Panc1 (cell line): ENCODE data around the gene TAS2R42. TPM values are rescaled to one million over a fixed set of nuclear protein-coding genes. Genes with fewer than 3 reads are reported as not detected.

Experiments used
- ATAC-seq: fragments of 200-7000 bp; cut with Tn5 transposase; 2 replicates; pipeline ENCODE4 v1.9.1; 2020; ENCODE audit warnings: mild to moderate bottlenecking, moderate library complexity
- BruUV-seq: library from RNA; stranded (reverse); fragments of 400-500 nt; replicated peaks from 2 replicates; lab custom pipeline; 2021; lab: Mats Ljungman, UMichigan
- CTCF ChIA-PET: fragments of 300-600 bp; sonication (Branson Sonifier 250); formaldehyde crosslinking; loops from one replicate; lab custom pipeline; 2022; ENCODE audit warnings: antibody characterized with exemption; lab: Charles Lee
- POLR2A ChIA-PET: fragments of 300-600 bp; sonication (Branson Sonifier 250); formaldehyde crosslinking; loops from one replicate; lab custom pipeline; 2022; ENCODE audit warnings: antibody characterized with exemption; lab: Charles Lee
- DNase-seq: peaks from one replicate; pipeline ENCODE4 v3.0.0-alpha.2; 2010; ENCODE audit warnings: low read depth, low spot score
- H3K27ac ChIP-seq: 2 replicates; pipeline ENCODE4 v1.5.1; 2011; ENCODE audit warnings: mild to moderate bottlenecking, low read length, inconsistent platforms
- H3K27me3 ChIP-seq: fragments of 200-500 bp; sonication (Bioruptor generic); 2 replicates; pipeline ENCODE4 v1.6.0; 2014; ENCODE audit warnings: low read length, inconsistent platforms; ENCODE audit not compliant: control insufficient read depth, insufficient read depth
- H3K36me3 ChIP-seq: fragments of 200-500 bp; sonication (Bioruptor generic); 2 replicates; pipeline ENCODE4 v1.5.1; 2014; ENCODE audit warnings: inconsistent platforms, mild to moderate bottlenecking, low read length, moderate library complexity; ENCODE audit not compliant: control insufficient read depth, insufficient read depth
- H3K4me1 ChIP-seq: 2 replicates; pipeline ENCODE4 v1.5.1; 2011; ENCODE audit warnings: inconsistent platforms, mild to moderate bottlenecking, low read length, moderate library complexity; ENCODE audit not compliant: control insufficient read depth, insufficient read depth
- H3K4me3 ChIP-seq, 2 experiments: 2 replicates each; pipeline ENCODE4 v1.5.1; 2011 to 2012; ENCODE audit warnings: low read depth in 2 of 2, low read length in 2 of 2, mild to moderate bottlenecking in 2 of 2, inconsistent platforms in 1 of 2, moderate library complexity in 1 of 2
- H3K9me3 ChIP-seq: fragments of 200-500 bp; sonication (Bioruptor generic); 2 replicates; pipeline ENCODE4 v1.5.1; 2014; ENCODE audit warnings: low read depth, mild to moderate bottlenecking, inconsistent platforms, low read length, moderate library complexity; ENCODE audit not compliant: control insufficient read depth, insufficient read depth
- POLR2AphosphoS5 ChIP-seq: IDR thresholded peaks from 2 replicates; pipeline ENCODE4 v1.6.1; 2012; ENCODE audit warnings: mild to moderate bottlenecking, low read depth, low read length, moderate library complexity
- REST ChIP-seq, 2 experiments: IDR thresholded peaks; 2 replicates each; pipeline ENCODE4 v1.6.1; 2011 to 2012; ENCODE audit warnings: low read depth in 2 of 2, control low read depth in 1 of 2, low read length in 1 of 2, mild to moderate bottlenecking in 1 of 2, moderate library complexity in 1 of 2; ENCODE audit not compliant: insufficient read depth in 1 of 2
- SIN3A ChIP-seq: IDR thresholded peaks from 2 replicates; pipeline ENCODE4 v1.6.1; 2012; ENCODE audit warnings: low read depth, mild to moderate bottlenecking, low read length, moderate library complexity, borderline replicate concordance; ENCODE audit not compliant: insufficient read depth
- TCF7L2 ChIP-seq: IDR thresholded peaks from 2 replicates; pipeline ENCODE4 v1.6.1; 2011; ENCODE audit warnings: mild to moderate bottlenecking, low read depth, low read length, inconsistent platforms
- in situ Hi-C: cut with HindIII; loops from 2 replicates; pipeline ENCODE4 v1.10.0; 2016; ENCODE audit warnings: low sequenced_read_pairs, low pct_unique_long_range_greater_than_20kb
- intact Hi-C: fragments of 100-400 bp; cut with micrococcal nuclease; formaldehyde crosslinking; loops from one replicate; pipeline ENCODE4 v1.10.0; 2022; ENCODE audit not compliant: unreplicated experiment
- total RNA-seq: library from RNA; stranded (reverse); gene quantifications from one replicate; pipeline ENCODE4 v1.2.1, GENCODE V29; 2021; ENCODE audit not compliant: unreplicated experiment
- TF ChIP-seq, protein P1 (sequence below): fragments of 450-650 bp; IDR thresholded peaks from 2 replicates; pipeline ENCODE4 v1.5.1; 2017; ENCODE audit warnings: mild to moderate bottlenecking

TAS2R42 gene
- total RNA-seq, 1 experiment from 2014 or later: not detected

DNA sequence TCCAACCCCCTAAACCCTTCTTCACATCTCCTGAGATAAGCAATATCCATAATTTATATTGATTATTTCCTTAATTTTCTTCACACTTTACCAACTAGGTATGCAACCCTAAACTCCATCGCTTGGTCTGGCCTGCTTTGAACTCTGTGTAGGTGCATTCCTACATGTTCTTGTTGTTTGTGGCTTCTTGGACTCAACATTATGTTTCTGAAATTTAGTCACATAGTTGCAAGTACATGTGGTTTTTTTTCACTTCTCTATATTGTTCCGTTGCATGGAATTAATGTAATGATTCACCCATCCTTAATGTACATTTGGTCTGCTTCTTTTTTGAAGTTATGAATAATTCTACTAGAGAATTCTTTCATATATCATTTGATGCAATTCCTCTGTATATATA lies 50.7 kb downstream of the TAS2R42 start:
- no peak for ATAC-seq
- Histone ChIP-seq H3K36me3 (no peaks in the 10 kb centered on the region), H3K4me3 (no peak overlapping the region), H3K27me3 (no peaks in the 10 kb centered on the region), H3K27ac (no peak overlapping the region), H3K4me1 (no peaks in the 10 kb centered on the region), H3K9me3 (no peaks in the 10 kb centered on the region)
- no peak for TF ChIP-seq SIN3A
- TF ChIP-seq, protein P1, sequence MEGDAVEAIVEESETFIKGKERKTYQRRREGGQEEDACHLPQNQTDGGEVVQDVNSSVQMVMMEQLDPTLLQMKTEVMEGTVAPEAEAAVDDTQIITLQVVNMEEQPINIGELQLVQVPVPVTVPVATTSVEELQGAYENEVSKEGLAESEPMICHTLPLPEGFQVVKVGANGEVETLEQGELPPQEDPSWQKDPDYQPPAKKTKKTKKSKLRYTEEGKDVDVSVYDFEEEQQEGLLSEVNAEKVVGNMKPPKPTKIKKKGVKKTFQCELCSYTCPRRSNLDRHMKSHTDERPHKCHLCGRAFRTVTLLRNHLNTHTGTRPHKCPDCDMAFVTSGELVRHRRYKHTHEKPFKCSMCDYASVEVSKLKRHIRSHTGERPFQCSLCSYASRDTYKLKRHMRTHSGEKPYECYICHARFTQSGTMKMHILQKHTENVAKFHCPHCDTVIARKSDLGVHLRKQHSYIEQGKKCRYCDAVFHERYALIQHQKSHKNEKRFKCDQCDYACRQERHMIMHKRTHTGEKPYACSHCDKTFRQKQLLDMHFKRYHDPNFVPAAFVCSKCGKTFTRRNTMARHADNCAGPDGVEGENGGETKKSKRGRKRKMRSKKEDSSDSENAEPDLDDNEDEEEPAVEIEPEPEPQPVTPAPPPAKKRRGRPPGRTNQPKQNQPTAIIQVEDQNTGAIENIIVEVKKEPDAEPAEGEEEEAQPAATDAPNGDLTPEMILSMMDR: no peak
- no peak for TF ChIP-seq POLR2AphosphoS5
- no peak for TF ChIP-seq REST (IDR thresholded peaks at IDR 0.05; ENCODE audit: insufficient read depth in 1 of 2, low read depth in 2 of 2, low read length in 1 of 2)
- no peak for TF ChIP-seq TCF7L2
- CTCF ChIA-PET: no interaction called here
- BruUV-seq: no TSS peak
- no peak for DNase-seq
- POLR2A ChIA-PET: no interaction called here
- intact Hi-C loops: no loop called here
- in situ Hi-C loops: no loop called here

Other genes with a start within 250 kb of the TAS2R42 start
- gene TAS2R14, start 247.7 kb downstream of the TAS2R42 start, total RNA-seq: 1.4 TPM
- gene TAS2R50, start 200.0 kb downstream of the TAS2R42 start, total RNA-seq: 0.18 TPM
- gene TAS2R20, start 188.6 kb downstream of the TAS2R42 start, total RNA-seq: 0.95 TPM
- gene TAS2R19, start 164.3 kb downstream of the TAS2R42 start, total RNA-seq: 1.1 TPM
- 1.3 TPM for gene TAS2R31, start 155.5 kb downstream of the TAS2R42 start, total RNA-seq
- 0.46 TPM for gene TAS2R46, start 124.6 kb downstream of the TAS2R42 start, total RNA-seq
- 0.36 TPM for gene TAS2R43, start 94.6 kb downstream of the TAS2R42 start, total RNA-seq
- gene TAS2R30, start 52.3 kb downstream of the TAS2R42 start, total RNA-seq: 0.74 TPM
- 6.0 TPM for gene SMIM10L1, start 15.7 kb downstream of the TAS2R42 start, total RNA-seq
- not detected for gene PRB3, start 82.8 kb upstream of the TAS2R42 start, total RNA-seq
- not detected for gene PRB4, start 123.5 kb upstream of the TAS2R42 start, total RNA-seq
- gene PRB2, start 208.6 kb upstream of the TAS2R42 start, total RNA-seq: not detected